Inflammatory macrophage treated with lipopolysaccharide for 1 hour (primary cell): ENCODE measurements around the gene HPS5.
A peak's percentile ranks its signal among the peaks of the same experiment; 100 is the strongest.
"Not testable (repeated sequence)": the region's sequence is repeated elsewhere in the genome, so short reads cannot be mapped to it uniquely, and the experiment has no call there.

ENCODE experiments used
- DNase-seq, 2 donors: peaks; one replicate each; pipeline ENCODE4 v3.0.0-alpha.2; 2020 to 2022

Gene HPS5

GRCh38 chr11:18321969-18322711 lies at the start of gene HPS5, which contains the start of gene GTF2H1:
Gene HPS5, minus strand, starts transcription at chr11:18322140. Its CDS starts 4,282 bp downstream, at chr11:18317858.
Gene GTF2H1, plus strand, starts transcription at chr11:18322567. Its CDS starts 10,508 bp downstream, at chr11:18333075.
- DNase-seq = peak; percentile 96 to 97

- no peak for DNase-seq
These were observed 49.3 kb upstream of the HPS5 start for GRCh38 chr11:18371279-18371678.

GRCh38 chr11:18369398-18369797 lies 47.5 kb upstream of the HPS5 start:
- no peak for DNase-seq

- no peak for DNase-seq
These were observed 46.3 kb upstream of the HPS5 start for GRCh38 chr11:18368221-18368620.

- DNase-seq = no peak
These were observed 45.5 kb upstream of the HPS5 start for GRCh38 chr11:18367431-18367830.

GRCh38 chr11:18366286-18366685 lies 44.3 kb upstream of the HPS5 start:
- no peak for DNase-seq

GRCh38 chr11:18365741-18366140 lies 43.8 kb upstream of the HPS5 start:
- DNase-seq = no peak

- DNase-seq = no peak
These were observed 42.6 kb upstream of the HPS5 start for GRCh38 chr11:18364495-18365073.

GRCh38 chr11:18361154-18361553 lies 39.2 kb upstream of the HPS5 start:
- no peak for DNase-seq

- no peak for DNase-seq
These were observed 36.7 kb upstream of the HPS5 start for GRCh38 chr11:18358646-18359045.

- DNase-seq = no peak
These were observed 30.6 kb upstream of the HPS5 start for GRCh38 chr11:18352581-18352980.

GRCh38 chr11:18347471-18348125 lies 25.7 kb upstream of the HPS5 start:
- DNase-seq = no peak

- no peak for DNase-seq
These were observed 11.0 kb upstream of the HPS5 start for GRCh38 chr11:18332891-18333290.

- no peak for DNase-seq
These were observed 10.4 kb upstream of the HPS5 start for GRCh38 chr11:18332302-18332701.

GRCh38 chr11:18330921-18331320 lies 9.0 kb upstream of the HPS5 start:
- DNase-seq = no peak

- DNase-seq = no peak
These were observed 7.4 kb upstream of the HPS5 start for GRCh38 chr11:18329196-18329870.

- no peak for DNase-seq
These were observed 2.4 kb upstream of the HPS5 start for GRCh38 chr11:18324381-18324780.

GRCh38 chr11:18323881-18324280 lies 1.9 kb upstream of the HPS5 start:
- not testable (repeated sequence) for DNase-seq

GRCh38 chr11:18322818-18323570 lies 1.1 kb upstream of the HPS5 start:
- DNase-seq = no peak

- peak; percentile 44 to 45 for DNase-seq
These were observed 367 bp downstream of the HPS5 start for GRCh38 chr11:18321578-18321968.

GRCh38 chr11:18320617-18321016 lies 1.3 kb downstream of the HPS5 start:
- DNase-seq = peak in 1 of 2 donors; percentile 26

GRCh38 chr11:18319914-18320313 lies 2.0 kb downstream of the HPS5 start:
- no peak for DNase-seq

- DNase-seq = no peak
These were observed 4.4 kb downstream of the HPS5 start for GRCh38 chr11:18317551-18317950.
